SKM-1 treated with dmso at 0.1 percent for 144 hours (cell line): ENCODE results near the gene NPAS3.

Experiments used
- DNase-seq: peaks from one replicate; lab custom pipeline; 2025; ENCODE audit not compliant: unreplicated experiment; lab: John Stamatoyannopoulos, UW

Gene NPAS3

GRCh38 chr14:32938719-32939253 is at the start of gene NPAS3:
Gene NPAS3 (plus strand): TSS chr14:32938879.
- no peak for DNase-seq

GRCh38 chr14:32896979-32897697 is 41.5 kb upstream of the NPAS3 start:
- no peak for DNase-seq

DNA sequence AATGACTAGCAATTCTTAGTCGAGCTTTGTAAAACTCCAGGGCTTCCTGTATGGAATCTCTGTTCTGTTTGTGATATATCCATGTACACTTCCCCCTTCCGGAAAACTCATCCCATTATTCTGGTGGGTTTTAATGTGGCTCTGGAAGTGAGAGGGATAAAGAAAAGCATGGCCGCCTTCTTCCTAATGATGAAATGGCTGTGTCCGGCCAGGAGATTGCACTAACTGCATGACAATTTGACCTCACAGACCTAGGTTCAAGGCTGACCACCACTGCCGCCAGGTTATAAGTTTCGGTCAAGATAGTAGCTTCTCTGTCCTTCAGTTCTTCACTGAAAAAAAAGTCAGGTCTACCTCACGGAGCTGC is 41.0 kb upstream of the NPAS3 start:
- no peak for DNase-seq

DNA sequence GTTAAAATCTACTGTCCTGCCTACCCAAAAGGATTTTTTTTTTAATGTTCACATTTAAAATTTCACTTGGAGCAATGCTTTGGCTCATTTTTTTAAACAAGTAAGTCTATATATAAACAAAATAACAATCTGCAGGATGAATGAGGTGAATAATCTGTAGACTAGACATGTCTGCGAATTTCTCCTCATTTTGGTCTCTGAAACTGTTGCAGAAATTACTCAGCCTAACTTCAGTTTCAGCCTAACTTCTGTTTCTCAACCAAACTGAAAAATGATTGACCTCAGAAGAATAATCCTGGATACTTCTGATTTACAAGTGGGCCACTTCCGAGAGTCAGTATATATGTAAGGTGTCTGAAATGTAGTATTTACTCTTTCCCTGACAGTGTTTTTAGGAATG is 39.8 kb upstream of the NPAS3 start:
- no peak for DNase-seq

- DNase-seq, result no peak
Measured at GRCh38 chr14:32900547-32900946, 38.1 kb upstream of the NPAS3 start.

DNA sequence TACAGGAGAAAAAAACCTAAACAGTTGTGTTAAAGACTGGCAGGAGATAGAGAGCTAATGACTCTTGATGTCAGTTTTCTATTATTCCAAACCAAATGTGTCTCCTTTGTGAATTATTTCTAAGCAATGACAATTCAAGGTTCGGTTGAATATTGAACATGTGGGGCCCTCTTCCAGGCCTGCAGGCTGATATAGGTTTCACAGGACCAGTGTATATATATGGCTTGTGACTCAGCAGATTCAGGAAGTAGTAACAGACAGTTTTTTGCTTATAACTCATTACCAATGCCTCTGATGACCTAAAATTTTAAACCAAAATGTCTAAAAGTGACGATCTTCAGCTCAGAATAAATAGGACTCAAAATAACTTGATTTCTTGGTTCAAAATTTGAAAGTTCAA is 33.7 kb upstream of the NPAS3 start:
- DNase-seq, result no peak

DNA sequence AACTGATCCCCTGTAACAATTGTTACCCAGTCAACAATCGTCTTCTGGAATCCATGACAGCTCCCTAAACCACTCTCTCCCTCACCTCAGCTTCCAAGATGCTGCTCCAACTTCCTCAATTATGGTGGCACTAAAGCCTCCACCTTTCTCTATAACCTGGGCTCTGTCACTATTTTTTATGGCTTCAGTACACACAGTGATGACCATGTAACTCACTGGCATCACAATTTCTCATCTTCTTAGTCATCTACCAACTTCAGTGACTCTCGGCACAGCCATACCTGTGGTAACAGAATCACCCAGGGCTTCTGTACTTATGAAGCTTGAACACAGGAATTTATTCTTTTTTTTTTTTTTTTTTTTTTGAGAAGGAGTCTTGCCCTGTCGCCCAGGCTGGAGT is 32.0 kb upstream of the NPAS3 start:
- DNase-seq, result no peak

- no peak for DNase-seq
Measured at GRCh38 chr14:32908196-32909084, 30.2 kb upstream of the NPAS3 start.

DNA sequence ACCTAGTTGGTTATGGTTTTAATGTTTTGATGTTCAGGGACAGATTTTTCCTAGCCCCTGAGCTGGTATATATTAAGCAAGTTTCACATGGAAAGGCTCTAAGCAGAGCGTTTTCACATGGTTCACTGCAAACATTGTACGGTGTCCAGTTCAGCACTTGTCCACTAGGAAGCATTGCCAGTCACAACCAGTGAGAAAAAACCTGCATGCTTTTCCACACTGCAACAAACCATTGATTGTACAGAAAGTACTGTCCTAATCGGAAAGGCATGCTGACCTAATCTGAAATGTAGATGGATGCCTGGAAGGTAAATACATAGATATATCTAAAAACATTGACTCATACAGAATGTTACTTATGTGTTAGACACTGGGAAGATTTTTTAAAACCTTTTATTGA is 25.0 kb upstream of the NPAS3 start:
- DNase-seq, result no peak

- DNase-seq, result no peak
Measured at GRCh38 chr14:32914391-32914790, 24.3 kb upstream of the NPAS3 start.

DNA sequence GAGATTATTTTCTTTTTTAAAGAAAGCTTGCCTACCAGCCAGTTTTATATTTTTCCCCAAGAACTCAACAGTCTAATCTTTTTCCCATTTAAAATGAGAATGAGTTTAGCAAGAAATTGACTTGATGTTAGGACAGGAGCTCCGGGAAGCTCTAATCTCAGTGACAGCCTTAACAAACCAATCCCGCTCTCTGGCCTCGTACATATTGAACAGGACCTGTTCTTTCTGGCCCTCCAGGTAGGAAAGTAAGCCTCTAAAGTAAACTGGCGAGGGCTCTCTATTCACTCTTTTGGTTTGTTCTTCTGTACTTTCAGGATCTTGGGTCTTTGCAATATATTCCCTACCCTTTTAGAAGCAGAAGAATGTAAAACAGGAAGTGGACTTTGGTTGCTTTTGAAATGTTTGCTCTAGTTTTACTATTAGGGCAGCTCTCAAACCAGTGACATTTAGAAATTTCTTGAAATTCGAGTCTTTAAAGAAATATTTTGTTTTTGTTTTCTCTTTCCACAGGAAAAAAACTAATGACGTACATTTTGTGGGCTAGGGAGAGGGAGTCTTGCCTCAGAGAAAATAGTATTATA is 17.9 kb upstream of the NPAS3 start:
- DNase-seq, result no peak

DNA sequence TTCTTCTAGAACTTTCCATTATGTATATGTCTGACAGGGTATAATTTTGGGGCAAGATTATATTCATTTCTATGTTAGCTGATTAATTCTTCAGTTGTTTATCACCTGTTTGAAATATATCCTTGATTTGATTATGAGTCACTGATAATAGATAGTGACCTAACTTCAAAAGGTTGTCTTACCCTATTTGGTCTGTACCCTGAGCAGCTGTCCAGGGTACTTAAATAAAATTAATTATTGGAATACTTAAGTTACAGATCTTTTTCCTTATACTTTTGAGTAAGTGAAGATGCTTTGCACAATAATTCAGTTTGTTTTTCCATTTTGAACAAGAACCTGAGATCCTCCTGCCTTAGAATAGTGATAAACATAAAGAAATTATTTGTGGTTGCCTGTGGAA is 13.2 kb upstream of the NPAS3 start:
- no peak for DNase-seq

GRCh38 chr14:32932302-32932913 is 6.3 kb upstream of the NPAS3 start:
- DNase-seq, result no peak

DNA sequence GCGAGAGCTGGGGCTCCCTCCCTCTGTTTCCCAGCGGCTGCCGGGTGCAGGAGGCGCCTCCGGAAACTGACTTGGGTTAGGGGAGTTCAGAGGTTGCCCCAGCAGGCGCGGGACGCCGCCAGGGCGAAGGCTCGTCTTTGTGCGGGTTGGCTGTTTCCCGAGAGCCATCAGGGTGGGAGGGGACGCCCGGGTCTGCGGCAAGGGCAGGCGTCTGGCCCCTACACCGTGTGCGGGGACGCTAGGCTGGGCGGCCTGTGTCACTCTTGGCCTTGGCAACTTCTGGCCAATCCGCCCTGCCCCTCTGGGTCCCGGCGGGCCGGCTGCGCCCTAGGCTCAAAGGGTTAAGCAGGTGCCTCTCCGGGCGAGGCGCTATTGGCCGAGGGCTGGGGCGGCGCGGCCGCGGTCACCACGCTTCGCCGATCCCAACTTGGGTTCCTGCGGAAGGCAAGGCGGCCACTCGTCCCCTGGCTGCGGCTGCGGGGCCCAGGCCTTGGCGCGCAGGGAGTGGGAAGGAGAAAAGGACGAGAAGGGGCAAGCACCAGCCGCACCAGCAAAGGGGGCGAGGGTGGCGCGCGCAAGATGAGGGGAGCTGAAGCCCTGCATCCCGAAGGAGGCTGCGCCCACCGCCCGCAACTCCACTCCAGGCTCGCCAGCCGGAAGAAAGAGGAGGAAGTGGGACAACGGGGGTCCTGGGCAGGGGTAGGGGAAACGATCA is 5.6 kb upstream of the NPAS3 start:
- DNase-seq, result no peak

GRCh38 chr14:32933629-32934072 is 5.0 kb upstream of the NPAS3 start:
- no peak for DNase-seq

- no peak for DNase-seq
Measured at GRCh38 chr14:32934073-32934880, 4.4 kb upstream of the NPAS3 start.

DNA sequence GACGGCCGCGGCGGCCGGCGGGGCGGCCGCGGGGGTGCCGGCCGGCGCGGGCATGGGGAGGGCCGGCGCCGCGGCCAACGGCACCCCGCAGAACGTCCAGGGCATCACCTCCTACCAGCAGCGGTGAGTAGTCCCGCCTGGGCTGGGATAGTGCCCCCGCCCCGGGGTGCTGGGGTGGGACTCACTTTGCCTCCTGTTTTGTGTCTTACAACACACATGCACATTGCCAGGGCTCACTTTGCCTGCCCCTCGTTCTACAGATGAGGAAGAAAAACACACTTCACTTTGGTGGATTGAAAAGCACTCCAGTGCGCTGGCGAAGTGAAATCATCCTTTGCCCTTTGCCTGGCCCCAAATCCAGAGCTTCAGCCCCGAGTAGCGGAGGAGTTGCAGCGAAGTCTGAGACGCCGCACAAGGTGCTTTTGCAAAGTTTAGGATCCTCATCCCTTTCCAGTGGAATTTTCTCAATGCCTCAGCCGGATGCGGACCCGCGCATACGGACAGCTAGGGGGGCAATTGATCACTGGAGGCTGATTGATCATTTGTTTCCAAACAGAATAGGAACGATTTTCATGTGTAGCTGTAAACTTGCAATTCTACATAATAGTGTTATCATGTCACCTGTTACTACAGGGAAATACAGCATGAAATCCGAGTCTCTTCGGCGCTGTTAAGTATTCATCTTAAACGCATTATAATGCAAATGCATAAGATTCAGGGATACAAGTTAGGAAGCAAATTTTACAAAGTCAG is 3.6 kb upstream of the NPAS3 start:
- no peak for DNase-seq

DNA sequence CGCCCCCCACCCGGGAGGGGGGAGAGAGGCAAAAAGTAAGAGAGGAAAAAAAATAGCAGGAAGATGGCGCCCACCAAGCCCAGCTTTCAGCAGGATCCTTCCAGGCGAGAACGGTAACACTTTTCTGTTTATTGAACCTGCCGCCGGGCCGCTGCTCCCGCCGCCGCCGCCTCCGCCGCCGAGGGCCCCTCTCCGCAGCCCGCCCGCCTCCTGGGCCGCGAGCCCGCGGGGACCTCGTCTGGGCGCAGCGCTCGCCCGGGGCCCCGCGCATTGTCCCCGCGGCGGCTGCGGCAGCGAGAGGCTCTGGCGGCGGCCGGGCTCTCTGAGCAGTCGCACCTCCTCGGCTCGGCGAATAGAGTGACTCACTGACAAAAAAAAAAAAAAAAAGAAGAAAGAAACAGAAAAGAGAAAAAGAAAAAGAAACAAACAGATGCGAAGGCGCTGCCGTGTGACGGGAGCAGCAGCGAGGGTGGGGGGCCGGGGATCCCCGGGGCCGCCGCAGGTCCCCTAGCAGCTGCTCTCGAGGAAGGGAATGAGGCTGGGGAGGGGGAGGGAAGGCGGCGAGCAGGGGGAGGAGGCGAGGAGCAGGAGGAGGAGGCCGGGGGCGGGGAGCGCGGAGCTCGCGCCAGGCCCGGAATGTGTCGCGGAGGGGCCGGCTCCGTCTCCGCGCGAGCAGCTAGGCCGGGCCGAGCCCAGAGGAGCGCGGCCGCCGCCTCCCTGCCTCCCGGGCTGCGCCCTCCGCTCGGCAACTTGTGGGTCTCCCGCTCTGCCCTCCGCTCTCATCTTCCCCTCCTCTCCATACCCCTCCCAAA is 781 bp downstream of the NPAS3 start:
- DNase-seq, result peak; percentile 7
